ENCODE data around the gene MTA1.

The MTA1 gene

DNA sequence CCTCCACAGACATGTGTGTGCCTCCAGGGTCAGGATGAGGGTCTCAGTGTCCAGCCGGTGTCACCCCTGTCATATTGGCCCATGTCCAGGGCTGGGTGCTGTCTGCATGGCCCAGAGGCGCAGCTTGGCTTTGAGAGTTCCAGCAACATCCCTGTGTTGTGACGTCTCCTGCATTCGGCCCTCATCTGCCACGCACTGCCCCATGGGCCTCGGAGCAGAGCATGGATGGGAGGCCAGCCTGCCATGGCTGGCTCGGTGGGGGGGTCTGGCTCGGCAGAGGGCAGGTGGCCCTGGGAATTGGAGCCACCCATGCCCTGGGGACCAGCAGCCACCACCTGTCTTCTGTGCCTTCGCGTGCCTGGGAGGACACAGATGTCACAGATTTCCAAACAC is 32.1 kb upstream of the MTA1 start:
- DNase-seq (ENCODE audit: low read depth) = no peak

DNA sequence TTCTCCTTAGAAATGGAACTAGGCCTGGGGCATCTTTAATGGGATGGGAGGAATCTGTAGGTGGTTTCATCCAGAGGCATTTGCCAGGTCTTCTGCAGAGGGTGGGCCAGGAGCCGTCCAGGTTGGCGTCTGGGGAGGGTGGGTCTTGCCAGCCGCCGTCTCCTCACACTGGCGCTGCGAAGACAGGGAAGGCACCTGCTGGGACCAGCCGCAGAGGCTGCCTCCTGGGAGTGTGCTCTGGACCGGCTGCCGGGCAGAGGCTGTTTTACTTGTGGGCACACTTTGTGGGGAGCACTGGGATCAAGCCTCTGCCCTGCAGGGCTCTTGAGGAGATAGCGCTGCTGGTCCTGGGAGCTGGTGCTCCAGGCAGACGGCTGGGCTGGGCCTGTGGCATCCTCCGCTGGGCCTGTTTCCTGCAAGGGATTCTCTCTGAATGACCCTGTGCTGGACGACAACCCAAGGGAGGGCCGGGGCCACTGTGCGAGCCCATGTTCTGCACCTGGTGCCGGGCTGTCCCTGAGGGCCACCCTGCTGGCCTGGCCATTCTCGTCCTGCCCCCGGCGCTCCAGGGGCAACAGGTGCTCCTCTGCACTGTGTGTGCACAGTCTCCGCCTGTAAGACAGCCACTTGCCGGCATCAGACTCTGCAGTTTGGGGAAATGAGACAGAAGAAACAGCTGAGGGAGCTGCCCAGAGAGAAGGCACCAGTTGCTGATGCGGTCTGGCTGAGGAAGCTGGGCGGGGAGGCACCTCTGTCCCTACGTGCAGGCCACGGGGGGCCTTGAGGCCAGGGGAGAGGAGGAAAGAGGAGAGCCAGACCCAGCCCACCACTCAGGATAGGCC is 31.3 kb upstream of the MTA1 start:
- no peak for DNase-seq (ENCODE audit: low read depth)

DNA sequence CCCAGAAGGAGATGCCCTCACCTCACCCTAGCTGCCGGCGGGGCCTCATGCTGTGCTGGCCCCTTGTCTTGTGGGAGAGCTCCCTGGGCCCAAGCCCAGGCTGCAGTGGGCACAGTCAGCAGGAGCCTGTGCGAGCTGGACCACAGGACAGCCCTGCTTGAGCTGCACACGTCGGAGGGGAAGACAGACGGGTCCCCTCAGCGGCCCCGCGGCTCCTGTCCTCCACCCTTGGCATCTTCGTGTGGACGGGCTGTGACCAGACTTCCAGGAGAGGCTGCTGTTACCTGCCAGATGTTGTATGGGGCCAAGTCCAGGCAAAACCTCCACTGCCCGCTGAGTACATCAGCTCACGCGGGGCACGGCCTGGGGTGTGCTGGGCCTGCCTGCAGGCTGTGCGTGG is 30.7 kb upstream of the MTA1 start:
- DNase-seq (ENCODE audit: low read depth) = no peak

DNA sequence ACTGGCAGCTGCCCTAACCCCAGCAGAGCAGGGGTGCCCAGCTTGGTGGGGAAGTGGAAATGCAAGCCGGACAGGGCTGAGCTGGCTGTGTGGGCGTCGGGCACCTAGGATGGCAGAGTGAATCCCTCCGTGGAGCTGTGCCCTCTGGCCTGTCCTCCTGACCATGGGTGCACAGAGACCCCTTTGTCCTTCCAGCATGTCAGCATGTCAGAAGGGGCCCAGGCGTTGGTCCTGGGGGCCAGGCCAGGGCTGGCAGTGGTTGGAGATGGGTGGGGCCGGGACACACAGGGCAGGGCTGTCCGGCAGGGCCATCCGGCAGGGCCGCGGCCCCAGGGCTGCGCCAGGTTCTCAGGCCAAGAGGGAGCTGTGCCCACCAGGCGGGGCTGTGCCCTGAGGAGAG is 30.1 kb upstream of the MTA1 start:
- no peak for DNase-seq (ENCODE audit: low read depth)

DNA sequence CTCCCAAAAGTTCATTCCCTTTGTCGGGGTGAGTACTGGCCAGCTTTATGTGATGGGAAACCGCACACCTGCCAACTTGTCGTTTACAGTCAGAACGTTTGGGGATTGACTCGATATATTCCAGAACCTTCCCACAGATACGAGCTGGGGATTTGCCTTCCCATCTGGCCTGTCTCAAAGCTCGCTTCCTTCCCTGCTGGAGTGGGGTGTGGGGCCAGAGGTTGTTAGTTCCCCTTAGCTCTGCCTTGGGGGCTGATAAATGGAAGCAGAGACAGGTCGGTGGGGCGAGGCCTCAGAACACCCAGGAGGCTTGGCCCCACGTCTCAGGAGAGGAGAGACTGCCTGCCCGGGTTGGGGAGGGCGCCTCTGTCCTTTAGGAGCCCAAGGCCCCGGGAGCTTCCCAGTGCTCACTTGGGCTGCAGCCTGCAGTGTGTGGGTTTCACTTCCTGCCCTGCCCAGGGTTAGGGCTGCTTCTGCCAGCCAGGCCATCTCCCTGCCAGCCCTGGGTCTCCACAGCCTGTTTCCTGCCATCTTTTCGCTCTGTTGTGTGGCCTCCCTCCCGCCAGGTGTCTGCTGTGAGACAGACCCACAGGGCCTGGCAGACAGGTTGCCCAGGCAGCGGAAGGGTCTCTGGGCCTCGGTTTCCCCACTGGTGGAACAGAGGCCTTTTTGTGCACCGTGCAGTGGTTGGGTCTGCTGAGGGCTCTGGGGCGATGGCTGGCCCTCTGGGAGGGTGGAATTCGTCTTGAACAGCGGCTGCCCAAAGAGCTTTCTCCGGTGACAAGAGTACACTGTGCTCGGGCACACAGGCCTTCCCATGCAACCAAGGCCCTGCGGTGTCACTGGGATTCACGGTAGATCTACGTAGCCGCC is 29.4 kb upstream of the MTA1 start:
- no peak for DNase-seq (ENCODE audit: low read depth)

DNA sequence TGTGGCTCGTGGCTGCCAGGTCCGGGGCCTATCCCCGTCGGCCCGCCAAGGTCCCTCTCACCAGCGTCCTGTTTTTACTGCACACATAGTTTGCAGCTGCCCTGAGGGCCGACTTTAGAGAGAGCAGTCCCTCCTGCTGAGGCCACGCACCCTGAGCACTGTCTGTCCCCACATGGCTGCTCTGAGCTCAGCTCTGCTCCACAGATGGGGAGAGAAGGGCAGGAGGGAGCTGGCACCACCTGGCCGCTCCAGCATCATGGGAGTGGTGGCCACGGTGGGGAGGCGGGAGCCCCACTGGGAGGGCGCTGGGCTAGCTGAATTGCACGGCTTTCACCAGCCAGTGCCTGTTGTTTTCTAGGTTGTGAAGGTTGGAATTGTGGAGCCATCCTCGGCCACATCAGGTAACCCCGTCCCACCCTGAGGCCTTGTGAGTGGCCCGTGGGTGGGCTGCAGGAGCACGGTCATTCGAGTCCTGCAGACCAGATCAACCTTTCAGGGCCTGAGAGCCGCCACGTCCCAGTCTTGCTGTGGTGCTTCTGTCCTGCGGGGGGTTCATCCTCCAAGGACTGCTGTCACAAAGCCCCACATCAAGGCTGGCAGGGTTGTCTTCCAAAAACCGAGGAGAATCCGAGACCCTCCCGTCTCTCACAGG is 28.7 kb upstream of the MTA1 start:
- DNase-seq (ENCODE audit: low read depth) = no peak

DNA sequence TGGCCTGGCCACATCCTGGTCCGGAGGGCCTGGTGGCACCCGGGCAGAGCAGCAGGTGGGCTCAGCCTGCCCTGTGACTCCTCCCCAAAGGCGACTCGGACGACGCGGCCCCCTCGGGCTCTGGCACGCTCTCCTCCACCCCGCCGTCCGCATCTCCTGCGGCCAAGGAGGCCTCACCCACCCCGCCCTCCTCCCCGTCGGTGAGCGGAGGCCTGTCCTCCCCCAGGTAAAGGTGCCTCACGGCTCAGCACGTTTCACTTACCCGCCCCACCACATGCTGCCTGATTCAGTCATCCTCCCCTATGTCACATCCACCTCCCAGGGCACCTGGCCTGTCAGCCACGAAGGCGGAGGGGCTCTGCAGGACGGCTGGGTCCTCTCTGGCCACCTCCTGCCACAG is 28.1 kb upstream of the MTA1 start:
- DNase-seq (ENCODE audit: low read depth) = no peak

DNA sequence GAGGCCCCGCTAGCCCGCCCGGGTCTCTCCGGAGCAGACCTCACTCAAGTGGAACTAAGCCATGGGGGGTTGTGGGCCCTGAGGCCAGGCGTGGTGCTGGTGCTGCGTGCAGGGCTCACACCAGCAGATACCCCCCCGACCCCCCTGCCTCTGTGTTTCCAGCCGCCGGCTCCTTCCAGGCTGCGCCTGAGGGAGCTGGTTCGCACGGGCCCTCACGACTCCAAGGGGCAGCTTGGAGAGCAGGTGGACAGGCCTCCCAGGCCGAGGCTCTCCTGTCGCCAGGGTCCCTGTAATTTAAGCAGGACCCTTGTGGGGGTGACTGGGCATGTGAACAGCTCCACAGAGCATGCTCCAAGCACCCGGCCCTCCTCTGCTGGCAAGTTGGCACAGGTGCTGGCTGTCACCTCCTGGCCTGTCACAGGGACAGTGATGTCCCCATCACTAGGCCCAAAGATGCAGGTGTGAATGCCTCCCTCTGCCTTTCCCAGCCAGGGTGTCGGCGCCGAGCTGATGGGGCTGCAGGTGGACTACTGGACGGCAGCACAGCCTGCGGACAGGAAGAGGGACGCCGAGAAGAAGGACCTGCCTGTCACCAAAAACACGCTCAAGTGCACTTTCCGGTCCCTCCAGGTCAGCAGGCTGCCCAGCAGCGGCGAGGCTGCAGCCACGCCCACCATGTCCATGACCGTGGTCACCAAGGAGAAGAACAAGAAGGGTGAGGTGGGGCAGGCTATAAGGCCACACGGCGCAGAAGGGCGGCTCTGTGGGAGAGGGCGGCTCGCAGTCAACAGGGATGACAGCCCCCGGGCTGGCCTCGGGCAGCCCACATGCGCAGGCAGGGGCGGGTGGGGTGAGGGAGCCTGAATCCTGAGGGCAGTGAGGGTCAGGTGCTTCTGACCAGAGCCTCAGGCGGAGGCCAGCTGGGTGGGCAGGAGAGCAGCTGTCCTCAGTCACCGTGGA is 27.2 kb upstream of the MTA1 start:
- no peak for DNase-seq (ENCODE audit: low read depth)

DNA sequence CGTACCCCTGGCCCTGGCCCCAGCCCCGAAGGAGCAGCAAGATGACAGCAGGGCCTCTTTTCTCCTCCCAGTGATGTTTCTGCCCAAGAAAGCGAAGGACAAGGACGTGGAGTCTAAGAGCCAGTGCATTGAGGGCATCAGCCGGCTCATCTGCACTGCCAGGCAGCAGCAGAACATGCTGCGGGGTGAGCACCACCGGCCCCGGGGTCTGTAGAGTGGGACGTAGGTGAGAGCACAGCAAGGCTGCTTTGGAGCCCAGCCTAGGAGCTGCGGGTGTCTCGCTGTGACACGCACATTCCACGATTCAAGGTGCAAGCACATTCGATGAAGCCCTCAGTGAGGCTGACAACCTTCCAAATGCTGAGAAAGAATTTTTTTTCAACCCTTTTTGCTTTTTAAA is 26.5 kb upstream of the MTA1 start:
- DNase-seq (ENCODE audit: low read depth) = no peak

DNA sequence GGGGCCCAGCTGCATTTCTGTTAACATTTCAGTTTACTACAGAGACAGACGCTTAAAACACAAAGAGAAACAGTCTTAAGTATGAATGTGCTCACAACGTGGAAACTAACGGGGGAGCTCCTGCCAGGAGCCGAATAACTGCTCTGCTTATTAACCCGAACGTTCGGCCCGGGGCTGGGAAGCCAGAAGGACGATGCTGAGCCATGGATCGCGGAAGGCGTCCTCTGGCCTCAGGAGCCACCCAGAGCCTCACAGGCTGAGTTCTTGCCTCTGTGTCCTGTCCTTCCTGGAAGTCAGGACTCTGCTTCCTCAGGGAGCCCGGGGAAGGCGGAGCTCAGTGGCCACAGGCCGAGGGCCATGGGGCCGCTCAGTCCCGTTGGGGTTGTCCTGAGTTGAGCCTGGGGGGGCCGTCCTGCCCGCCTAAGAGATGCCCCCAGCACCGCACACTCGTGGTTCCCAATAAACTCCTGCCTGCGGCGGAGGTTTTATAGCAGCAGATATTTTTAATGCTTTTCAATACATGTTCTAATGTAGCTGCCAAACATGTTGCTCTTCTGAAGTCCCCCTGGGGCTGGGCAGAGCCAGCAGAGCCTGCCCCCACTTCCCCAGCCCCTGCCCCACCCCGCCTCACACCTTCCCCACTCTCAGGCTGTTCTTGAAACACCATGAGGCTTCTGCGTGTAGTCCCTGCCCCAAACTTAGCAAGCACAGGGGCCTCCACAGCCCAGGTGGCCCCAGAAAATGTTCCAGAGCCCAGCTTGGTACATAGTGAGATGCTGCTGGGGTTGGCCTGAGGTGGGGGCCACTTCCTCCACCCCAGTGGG is 24.7 kb upstream of the MTA1 start:
- no peak for DNase-seq (ENCODE audit: low read depth)

DNA sequence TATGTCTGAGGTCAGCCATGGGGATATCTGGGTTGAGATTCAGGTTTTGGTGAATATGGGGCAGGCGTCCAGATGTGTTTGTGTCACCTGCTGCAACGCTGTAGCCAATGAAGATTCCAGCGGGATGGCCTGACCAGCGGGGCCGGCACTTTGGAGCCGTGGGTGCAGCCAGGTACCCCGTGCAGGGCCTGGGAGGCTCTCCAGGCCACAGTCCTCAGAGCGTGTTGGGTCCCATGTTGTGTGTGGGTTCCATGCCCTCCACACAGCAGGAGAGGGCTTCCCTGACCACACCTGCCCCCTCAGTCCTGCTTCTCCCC is 24.1 kb upstream of the MTA1 start:
- no peak for DNase-seq (ENCODE audit: low read depth)

DNA sequence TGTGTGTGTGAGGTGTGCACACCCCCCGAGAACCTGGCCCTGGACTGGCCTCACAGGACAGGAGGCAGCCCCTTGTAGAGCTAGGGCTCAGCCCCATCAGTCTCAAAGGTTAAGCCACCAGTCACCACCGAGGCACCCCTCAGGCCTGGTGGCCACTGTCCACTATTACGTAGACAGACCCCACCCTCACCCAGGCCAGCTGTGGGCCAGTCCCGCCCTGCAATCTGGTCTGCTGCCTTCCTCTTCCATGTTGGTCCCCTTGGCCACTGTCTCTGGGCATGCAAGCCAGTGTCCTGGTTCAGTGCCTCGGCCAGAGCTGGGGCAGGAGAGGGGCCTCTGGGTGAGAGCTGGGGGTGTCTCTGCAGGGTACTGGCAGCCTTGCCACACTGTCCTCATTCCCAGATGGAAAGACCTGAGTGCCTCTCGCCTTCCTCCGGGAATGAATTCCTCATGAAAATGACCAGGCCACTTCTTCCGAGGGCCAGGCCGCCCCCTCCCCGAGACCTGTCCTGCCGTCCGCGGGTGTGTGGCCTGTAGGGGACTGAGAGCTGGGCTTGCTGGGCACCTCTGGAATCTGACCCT is 22.2 kb upstream of the MTA1 start:
- DNase-seq (ENCODE audit: low read depth) = no peak

DNA sequence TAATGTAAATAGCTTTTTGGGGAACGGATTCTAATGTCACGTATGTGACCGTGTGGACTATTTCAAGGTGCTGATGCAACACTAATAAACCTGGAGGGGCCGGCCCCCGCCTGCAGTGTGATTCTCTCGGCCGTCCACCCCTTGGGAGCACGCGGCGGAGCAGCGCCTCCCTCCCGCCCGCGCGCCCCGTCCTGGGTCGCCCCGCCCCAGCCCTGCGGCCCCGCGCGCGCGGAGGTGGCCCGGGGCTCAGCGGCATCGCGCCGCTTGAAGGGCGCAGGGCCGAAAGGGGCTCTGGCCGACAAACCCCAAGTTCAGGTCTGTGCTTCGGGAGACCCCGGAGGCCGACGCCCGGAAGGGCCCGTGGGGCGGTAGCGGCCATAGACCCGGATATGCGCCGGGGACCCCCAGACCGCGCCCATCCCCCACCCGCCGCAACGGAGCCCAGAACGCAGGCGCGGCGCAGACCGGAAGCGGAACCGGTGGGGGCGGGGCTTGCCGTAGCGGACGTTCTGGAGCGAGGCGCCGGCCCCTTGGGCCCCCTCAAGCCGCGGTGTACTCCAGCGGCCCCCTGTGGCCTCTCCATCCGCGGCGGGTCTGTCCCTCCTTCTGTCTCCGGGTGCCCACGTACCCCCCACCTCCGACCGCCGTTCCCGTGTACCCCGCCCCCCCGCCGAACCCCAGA is 21.4 kb upstream of the MTA1 start, which contains the start of gene TEX22:
Gene TEX22 (plus strand): TSS at position 495 of the 682 bp plus-strand sequence. CDS start 803 bp downstream, outside the sequence.
- peak; percentile 91 for DNase-seq (ENCODE audit: low read depth)

DNA sequence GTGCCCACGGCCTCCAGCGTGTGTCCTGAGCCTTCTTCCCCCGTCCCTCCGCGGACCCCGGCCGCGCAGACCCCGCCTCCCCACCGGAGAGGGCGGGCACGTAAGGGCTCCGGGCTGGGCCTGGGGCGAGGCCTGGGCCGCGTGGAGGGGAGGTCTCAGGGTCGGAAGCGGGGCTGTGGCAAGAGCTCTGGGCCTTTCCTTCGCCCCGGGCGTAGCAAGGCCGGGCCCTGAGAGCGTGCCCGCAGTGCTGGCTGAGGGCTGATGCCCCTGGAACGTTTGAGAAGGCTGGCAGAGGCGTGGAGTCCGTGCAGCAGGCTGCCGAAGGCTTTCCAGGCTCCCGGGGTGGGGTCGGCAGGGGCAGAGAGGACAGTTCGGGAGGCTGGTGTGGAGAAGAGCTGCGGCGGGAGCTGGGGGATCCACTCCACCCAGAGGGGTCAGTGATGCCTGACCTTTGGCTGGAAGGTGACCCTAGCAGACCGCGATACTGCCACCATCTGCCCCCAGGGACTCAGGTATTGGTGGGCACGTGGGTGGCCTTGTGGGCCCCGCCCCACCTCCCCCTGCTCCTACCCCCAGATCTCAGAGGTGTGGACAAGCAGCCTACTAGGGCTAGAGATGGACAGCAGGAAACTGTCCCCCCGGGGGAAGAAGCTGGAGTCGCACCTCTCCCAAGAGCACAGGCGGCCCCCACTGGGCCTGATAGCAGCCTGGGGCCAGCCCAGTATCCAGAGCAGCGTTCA is 20.7 kb upstream of the MTA1 start:
- peak; percentile 26 for DNase-seq (ENCODE audit: low read depth)

DNA sequence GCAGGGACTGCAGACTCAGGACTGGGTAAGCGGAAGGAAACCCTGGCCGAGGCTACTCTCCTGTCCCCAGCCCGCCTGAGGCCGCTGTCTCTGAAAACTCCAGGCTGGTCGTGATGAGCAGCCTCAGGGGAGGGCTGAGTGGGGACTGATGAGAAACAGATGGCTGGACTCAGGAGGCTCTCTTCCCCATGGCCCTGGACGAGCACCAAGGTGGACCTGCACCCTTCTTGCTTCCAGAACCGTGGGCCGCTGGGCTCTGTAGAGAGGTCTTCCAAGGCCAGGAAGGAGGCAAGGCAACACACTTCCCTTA is 20.2 kb upstream of the MTA1 start:
- no peak for DNase-seq (ENCODE audit: low read depth)

DNA sequence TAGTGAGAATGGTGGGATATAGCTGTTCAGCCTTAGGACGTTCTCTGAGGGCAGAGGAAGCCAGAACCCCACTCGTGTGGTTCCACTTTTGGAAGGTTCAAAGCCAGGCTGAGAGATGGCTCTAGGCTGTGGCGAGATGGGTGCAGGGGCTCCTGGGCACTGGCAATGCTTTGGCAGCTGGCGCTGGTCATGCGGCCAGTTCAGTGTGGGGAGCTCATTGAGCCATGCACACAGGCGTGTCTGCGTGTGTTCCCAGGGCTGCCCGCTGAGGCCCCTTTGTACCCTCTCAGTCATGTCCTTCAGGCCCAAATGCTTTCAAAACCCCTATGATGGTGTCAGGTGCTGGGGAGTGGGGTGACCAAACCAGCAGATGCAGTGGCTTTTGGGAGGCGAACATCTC is 19.6 kb upstream of the MTA1 start:
- no peak for DNase-seq (ENCODE audit: low read depth)

DNA sequence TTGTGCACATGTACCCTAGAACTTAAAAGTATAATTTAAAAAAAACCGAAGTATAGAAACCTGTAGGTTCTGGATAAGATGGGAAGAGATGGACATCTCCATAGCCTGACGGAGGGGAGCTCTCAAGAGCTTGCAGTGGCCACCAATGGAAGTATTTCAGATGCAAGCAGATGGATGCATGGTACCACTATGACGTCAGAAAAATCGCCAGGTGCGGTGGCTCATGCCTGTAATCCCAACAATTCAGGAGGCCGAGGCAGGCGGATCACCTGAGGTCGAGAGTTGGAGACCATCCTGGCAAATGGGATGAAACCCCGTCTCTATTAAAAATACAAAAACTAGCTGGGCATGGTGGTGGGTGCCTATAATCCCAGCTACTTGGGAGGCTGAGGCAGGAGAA is 17.9 kb upstream of the MTA1 start:
- DNase-seq (ENCODE audit: low read depth) = no peak

DNA sequence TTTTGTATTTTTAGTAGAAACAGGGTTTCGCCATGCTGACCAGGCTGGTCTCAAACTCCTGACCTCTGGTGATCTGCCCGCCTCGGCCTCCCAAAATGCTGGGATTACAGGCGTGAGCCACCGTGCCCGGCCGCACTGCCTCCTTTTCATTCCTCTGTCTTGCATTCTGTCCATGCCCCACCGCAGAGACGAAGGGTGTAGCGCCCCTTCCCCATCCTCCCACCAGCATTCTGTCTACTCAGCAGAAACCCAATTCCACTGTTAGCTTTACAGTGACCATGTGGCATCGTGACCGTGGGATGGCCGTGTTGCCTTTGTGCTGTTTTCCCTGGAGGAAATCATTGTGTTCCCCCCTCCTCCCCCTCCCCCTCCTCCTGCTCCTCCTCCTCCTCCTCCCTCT is 11.0 kb upstream of the MTA1 start:
- DNase-seq (ENCODE audit: low read depth) = no peak

DNA sequence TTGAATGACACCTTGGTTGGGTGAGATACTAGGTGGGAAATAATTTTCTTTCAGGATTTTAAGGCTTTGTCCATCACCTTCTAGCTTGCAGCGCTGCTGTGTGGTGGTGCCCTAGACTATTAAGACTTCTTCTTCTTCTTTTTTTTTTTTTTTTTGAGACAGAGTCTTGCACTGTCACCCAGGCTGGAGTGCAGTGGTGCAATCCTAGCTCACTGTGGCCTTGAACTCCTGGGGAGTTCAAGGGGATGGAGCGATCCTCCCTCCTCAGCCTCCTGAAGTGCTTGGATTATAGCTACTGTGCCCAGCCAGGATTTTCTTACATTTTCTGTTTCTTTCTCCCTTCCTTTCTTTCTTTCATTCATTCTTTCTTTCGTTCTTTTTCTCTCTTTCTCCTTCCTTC is 10.3 kb upstream of the MTA1 start:
- no peak for DNase-seq (ENCODE audit: low read depth)
